Measurements from ENCODE around the gene UBE2G2. TPM values are rescaled to one million over a fixed set of nuclear protein-coding genes. Genes with fewer than 3 reads are reported as not detected.
A peak's percentile ranks its signal among the peaks of the same experiment; 100 is the strongest.

The UBE2G2 gene
- total RNA-seq, 1 experiment from 2014 or later, result 117 TPM

DNA sequence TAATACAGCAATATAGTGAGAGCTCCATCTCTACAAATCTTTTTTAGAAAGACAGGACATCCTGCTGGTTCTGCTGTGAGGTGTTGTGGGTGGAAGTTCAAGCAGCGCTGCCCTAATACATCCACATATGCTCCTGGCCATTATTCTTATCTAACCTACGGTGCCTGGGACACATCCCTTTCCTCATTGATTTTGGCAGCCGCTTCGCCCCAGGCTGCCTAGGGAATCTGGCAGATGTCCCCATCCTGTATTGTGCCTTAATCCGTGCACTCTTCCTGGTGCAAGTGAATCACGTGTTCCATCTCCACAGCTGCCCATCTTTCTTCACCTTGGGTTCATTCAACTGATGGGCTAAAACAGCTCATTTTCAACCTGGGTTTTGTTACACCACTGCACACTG, 3.1 kb upstream of the UBE2G2 start:
- peaks cover 42% of the 10 kb centered on the region for H3K36me3 Mint-ChIP-seq
- TF ChIP-seq, protein P1, sequence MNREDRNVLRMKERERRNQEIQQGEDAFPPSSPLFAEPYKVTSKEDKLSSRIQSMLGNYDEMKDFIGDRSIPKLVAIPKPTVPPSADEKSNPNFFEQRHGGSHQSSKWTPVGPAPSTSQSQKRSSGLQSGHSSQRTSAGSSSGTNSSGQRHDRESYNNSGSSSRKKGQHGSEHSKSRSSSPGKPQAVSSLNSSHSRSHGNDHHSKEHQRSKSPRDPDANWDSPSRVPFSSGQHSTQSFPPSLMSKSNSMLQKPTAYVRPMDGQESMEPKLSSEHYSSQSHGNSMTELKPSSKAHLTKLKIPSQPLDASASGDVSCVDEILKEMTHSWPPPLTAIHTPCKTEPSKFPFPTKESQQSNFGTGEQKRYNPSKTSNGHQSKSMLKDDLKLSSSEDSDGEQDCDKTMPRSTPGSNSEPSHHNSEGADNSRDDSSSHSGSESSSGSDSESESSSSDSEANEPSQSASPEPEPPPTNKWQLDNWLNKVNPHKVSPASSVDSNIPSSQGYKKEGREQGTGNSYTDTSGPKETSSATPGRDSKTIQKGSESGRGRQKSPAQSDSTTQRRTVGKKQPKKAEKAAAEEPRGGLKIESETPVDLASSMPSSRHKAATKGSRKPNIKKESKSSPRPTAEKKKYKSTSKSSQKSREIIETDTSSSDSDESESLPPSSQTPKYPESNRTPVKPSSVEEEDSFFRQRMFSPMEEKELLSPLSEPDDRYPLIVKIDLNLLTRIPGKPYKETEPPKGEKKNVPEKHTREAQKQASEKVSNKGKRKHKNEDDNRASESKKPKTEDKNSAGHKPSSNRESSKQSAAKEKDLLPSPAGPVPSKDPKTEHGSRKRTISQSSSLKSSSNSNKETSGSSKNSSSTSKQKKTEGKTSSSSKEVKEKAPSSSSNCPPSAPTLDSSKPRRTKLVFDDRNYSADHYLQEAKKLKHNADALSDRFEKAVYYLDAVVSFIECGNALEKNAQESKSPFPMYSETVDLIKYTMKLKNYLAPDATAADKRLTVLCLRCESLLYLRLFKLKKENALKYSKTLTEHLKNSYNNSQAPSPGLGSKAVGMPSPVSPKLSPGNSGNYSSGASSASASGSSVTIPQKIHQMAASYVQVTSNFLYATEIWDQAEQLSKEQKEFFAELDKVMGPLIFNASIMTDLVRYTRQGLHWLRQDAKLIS (CRISPR knock-in tag; IDR thresholded peaks at IDR 0.05; ENCODE audit: borderline replicate concordance), result no peak
- TF ChIP-seq MXD4 (CRISPR knock-in tag; IDR thresholded peaks at IDR 0.05; ENCODE audit: borderline replicate concordance) (no peak), SOX15 (CRISPR knock-in tag; IDR thresholded peaks at IDR 0.05) (no peak), RELA (CRISPR knock-in tag; IDR thresholded peaks at IDR 0.05; ENCODE audit: borderline replicate concordance) (no peak)
- TF ChIP-seq, protein P2, sequence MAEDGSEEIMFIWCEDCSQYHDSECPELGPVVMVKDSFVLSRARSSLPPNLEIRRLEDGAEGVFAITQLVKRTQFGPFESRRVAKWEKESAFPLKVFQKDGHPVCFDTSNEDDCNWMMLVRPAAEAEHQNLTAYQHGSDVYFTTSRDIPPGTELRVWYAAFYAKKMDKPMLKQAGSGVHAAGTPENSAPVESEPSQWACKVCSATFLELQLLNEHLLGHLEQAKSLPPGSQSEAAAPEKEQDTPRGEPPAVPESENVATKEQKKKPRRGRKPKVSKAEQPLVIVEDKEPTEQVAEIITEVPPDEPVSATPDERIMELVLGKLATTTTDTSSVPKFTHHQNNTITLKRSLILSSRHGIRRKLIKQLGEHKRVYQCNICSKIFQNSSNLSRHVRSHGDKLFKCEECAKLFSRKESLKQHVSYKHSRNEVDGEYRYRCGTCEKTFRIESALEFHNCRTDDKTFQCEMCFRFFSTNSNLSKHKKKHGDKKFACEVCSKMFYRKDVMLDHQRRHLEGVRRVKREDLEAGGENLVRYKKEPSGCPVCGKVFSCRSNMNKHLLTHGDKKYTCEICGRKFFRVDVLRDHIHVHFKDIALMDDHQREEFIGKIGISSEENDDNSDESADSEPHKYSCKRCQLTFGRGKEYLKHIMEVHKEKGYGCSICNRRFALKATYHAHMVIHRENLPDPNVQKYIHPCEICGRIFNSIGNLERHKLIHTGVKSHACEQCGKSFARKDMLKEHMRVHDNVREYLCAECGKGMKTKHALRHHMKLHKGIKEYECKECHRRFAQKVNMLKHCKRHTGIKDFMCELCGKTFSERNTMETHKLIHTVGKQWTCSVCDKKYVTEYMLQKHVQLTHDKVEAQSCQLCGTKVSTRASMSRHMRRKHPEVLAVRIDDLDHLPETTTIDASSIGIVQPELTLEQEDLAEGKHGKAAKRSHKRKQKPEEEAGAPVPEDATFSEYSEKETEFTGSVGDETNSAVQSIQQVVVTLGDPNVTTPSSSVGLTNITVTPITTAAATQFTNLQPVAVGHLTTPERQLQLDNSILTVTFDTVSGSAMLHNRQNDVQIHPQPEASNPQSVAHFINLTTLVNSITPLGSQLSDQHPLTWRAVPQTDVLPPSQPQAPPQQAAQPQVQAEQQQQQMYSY (CRISPR knock-in tag; IDR thresholded peaks at IDR 0.05), result no peak
- TF ChIP-seq, protein P3, sequence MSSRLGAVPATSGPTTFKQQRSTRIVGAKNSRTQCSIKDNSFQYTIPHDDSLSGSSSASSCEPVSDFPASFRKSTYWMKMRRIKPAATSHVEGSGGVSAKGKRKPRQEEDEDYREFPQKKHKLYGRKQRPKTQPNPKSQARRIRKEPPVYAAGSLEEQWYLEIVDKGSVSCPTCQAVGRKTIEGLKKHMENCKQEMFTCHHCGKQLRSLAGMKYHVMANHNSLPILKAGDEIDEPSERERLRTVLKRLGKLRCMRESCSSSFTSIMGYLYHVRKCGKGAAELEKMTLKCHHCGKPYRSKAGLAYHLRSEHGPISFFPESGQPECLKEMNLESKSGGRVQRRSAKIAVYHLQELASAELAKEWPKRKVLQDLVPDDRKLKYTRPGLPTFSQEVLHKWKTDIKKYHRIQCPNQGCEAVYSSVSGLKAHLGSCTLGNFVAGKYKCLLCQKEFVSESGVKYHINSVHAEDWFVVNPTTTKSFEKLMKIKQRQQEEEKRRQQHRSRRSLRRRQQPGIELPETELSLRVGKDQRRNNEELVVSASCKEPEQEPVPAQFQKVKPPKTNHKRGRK (CRISPR knock-in tag; IDR thresholded peaks at IDR 0.05; ENCODE audit: borderline replicate concordance), result no peak
- TF ChIP-seq, protein P4, sequence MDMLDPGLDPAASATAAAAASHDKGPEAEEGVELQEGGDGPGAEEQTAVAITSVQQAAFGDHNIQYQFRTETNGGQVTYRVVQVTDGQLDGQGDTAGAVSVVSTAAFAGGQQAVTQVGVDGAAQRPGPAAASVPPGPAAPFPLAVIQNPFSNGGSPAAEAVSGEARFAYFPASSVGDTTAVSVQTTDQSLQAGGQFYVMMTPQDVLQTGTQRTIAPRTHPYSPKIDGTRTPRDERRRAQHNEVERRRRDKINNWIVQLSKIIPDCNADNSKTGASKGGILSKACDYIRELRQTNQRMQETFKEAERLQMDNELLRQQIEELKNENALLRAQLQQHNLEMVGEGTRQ (CRISPR knock-in tag; IDR thresholded peaks at IDR 0.05), result no peak
- TF ChIP-seq, protein P5, sequence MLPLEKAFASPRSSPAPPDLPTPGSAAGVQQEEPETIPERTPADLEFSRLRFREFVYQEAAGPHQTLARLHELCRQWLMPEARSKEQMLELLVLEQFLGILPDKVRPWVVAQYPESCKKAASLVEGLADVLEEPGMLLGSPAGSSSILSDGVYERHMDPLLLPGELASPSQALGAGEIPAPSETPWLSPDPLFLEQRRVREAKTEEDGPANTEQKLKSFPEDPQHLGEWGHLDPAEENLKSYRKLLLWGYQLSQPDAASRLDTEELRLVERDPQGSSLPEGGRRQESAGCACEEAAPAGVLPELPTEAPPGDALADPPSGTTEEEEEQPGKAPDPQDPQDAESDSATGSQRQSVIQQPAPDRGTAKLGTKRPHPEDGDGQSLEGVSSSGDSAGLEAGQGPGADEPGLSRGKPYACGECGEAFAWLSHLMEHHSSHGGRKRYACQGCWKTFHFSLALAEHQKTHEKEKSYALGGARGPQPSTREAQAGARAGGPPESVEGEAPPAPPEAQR (CRISPR knock-in tag; IDR thresholded peaks at IDR 0.05), result no peak
- ATAC-seq (no peak), DNase-seq (ENCODE audit: low spot score) (no peak)
- no peak overlapping the region for H3K4me3 Mint-ChIP-seq
- H3K27me3 Mint-ChIP-seq (ENCODE audit: low read depth), result no peaks in the 10 kb centered on the region
- peaks cover 22% of the 10 kb centered on the region for H3K4me1 Mint-ChIP-seq
- ChIA-PET POLR2A (no interaction called here), CTCF (interaction anchor here (0.7 to 1.8 kb wide), 2 partner anchors 11 to 127 kb away, joined by 5 to 8 read pairs; no protein-coding TSS in a partner anchor)
- H3K9me3 Mint-ChIP-seq, result no peaks in the 10 kb centered on the region
- H3K27ac Mint-ChIP-seq, result no peak overlapping the region

DNA sequence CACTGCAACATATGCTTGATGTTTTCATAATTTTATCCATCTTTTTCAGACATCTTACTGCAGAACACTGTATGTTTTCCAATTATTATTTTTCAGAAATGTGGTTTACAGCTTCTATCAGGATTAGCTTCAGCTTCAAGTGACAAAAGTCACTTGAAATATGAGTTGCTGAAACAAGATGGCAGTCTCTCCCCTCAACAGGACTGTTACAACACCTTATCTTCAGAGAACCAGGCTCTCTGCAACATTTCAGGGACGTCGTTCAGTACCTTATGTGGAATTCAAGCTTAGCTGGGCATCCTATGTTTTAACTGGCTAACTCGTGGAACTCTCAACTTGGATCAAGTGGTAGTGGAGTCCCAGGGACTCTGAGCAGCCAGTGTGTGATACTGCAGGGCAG, 2.0 kb upstream of the UBE2G2 start:
- CTCF ChIA-PET, result interaction anchor here (1.8 kb wide), 1 partner anchor 10 kb away, joined by 8 read pairs; no protein-coding TSS in a partner anchor
- POLR2A ChIA-PET, result no interaction called here
- Mint-ChIP-seq H3K36me3 (peaks cover 44% of the 10 kb centered on the region), H3K9me3 (no peaks in the 10 kb centered on the region), H3K27ac (peak overlapping the region; percentile 70; the same call in 1 of the 2 replicates), H3K4me3 (no peak overlapping the region), H3K27me3 (ENCODE audit: low read depth) (no peaks in the 10 kb centered on the region), H3K4me1 (peaks cover 25% of the 10 kb centered on the region)
- ATAC-seq (no peak), DNase-seq (ENCODE audit: low spot score) (no peak)
- TF ChIP-seq IRF2 (CRISPR knock-in tag; IDR thresholded peaks at IDR 0.05; ENCODE audit: borderline replicate concordance, low read depth), result no peak
- TF ChIP-seq, protein P6, sequence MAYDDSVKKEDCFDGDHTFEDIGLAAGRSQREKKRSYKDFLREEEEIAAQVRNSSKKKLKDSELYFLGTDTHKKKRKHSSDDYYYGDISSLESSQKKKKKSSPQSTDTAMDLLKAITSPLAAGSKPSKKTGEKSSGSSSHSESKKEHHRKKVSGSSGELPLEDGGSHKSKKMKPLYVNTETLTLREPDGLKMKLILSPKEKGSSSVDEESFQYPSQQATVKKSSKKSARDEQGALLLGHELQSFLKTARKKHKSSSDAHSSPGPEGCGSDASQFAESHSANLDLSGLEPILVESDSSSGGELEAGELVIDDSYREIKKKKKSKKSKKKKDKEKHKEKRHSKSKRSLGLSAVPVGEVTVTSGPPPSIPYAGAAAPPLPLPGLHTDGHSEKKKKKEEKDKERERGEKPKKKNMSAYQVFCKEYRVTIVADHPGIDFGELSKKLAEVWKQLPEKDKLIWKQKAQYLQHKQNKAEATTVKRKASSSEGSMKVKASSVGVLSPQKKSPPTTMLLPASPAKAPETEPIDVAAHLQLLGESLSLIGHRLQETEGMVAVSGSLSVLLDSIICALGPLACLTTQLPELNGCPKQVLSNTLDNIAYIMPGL (CRISPR knock-in tag; IDR thresholded peaks at IDR 0.05), result no peak
- no peak for TF ChIP-seq GABPB1 (CRISPR knock-in tag; IDR thresholded peaks at IDR 0.05)
- TF ChIP-seq, protein P7, sequence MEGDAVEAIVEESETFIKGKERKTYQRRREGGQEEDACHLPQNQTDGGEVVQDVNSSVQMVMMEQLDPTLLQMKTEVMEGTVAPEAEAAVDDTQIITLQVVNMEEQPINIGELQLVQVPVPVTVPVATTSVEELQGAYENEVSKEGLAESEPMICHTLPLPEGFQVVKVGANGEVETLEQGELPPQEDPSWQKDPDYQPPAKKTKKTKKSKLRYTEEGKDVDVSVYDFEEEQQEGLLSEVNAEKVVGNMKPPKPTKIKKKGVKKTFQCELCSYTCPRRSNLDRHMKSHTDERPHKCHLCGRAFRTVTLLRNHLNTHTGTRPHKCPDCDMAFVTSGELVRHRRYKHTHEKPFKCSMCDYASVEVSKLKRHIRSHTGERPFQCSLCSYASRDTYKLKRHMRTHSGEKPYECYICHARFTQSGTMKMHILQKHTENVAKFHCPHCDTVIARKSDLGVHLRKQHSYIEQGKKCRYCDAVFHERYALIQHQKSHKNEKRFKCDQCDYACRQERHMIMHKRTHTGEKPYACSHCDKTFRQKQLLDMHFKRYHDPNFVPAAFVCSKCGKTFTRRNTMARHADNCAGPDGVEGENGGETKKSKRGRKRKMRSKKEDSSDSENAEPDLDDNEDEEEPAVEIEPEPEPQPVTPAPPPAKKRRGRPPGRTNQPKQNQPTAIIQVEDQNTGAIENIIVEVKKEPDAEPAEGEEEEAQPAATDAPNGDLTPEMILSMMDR (IDR thresholded peaks at IDR 0.05), result no peak
- TF ChIP-seq, protein P8, sequence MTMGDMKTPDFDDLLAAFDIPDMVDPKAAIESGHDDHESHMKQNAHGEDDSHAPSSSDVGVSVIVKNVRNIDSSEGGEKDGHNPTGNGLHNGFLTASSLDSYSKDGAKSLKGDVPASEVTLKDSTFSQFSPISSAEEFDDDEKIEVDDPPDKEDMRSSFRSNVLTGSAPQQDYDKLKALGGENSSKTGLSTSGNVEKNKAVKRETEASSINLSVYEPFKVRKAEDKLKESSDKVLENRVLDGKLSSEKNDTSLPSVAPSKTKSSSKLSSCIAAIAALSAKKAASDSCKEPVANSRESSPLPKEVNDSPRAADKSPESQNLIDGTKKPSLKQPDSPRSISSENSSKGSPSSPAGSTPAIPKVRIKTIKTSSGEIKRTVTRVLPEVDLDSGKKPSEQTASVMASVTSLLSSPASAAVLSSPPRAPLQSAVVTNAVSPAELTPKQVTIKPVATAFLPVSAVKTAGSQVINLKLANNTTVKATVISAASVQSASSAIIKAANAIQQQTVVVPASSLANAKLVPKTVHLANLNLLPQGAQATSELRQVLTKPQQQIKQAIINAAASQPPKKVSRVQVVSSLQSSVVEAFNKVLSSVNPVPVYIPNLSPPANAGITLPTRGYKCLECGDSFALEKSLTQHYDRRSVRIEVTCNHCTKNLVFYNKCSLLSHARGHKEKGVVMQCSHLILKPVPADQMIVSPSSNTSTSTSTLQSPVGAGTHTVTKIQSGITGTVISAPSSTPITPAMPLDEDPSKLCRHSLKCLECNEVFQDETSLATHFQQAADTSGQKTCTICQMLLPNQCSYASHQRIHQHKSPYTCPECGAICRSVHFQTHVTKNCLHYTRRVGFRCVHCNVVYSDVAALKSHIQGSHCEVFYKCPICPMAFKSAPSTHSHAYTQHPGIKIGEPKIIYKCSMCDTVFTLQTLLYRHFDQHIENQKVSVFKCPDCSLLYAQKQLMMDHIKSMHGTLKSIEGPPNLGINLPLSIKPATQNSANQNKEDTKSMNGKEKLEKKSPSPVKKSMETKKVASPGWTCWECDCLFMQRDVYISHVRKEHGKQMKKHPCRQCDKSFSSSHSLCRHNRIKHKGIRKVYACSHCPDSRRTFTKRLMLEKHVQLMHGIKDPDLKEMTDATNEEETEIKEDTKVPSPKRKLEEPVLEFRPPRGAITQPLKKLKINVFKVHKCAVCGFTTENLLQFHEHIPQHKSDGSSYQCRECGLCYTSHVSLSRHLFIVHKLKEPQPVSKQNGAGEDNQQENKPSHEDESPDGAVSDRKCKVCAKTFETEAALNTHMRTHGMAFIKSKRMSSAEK (CRISPR knock-in tag; IDR thresholded peaks at IDR 0.05; ENCODE audit: borderline replicate concordance), result no peak
